GM12891 (cell line): ENCODE measurements around the gene HDAC9.

Experiments
- POLR2A ChIP-seq: IDR thresholded peaks from 2 replicates; pipeline ENCODE4 v1.6.1; 2011; ENCODE audit warnings: low read depth, low read length, control low read depth
- POLR2AphosphoS5 ChIP-seq: IDR thresholded peaks from 2 replicates; pipeline ENCODE4 v1.6.1; 2011; ENCODE audit warnings: low read depth, low read length, control low read depth
- TAF1 ChIP-seq: IDR thresholded peaks from 2 replicates; pipeline ENCODE4 v1.6.1; 2011; ENCODE audit warnings: low read depth, low read length, control low read depth

- TF ChIP-seq POLR2A (no peak), TAF1 (no peak), POLR2AphosphoS5 (no peak)
Observed at GRCh38 chr7:18796216-18796615, 300.7 kb downstream of the HDAC9 start.
